Activated CD4-positive, alpha-beta T cell treated with anti-CD3 and anti-CD28 coated beads for 24 hours (primary cell): Measurements from ENCODE around the gene PEMT.

ENCODE experiments used
- DNase-seq, 2 donors: peaks; one replicate each; pipeline ENCODE4 v3.0.0-alpha.2; 2020; ENCODE audit warnings: low read depth in 2 of 2

Gene PEMT

DNA sequence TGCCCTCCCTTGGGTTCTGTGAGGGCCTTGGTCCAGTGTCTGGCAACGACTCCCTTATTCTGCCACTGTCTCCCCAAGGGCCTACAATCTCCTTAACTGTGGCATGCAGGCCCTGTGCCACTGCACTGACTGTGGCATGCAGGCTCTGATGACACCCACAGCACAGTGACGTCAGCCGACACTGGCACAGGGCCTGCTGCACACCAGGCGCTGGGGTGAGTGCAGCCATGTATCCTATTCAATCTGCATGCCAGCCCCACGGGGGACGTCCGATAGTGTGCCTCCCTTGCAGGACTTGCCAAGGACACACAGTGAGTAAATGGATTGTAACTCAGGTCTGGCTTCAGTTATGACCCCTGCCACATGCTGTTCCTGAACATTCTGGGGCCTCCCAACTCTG, 55.6 kb downstream of the PEMT start:
- DNase-seq = no peak

DNA sequence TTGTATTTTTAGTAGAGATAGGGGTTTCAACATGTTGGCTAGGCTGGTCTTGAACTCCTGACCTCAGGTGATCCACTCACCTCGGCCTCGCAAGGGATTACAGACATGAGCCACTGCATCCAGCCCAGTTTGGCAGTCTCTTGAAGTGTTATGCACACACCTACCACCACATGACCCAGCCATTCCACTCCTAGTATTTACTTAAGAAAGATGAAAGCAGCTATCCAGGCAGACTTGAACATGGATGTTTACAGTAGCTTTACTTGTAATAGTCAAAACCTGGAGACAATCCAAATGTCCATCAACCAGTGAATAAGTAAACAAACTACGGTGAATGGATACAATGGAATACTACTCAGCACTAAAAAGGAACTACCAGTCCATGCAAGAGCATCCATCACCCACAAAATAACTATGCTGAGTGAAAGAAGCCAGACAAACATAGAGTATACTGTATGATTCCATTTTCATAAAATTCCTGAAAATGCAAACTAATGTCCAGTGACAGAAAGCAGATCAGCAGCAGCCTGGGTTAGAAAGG, 57.5 kb downstream of the PEMT start:
- no peak for DNase-seq

DNA sequence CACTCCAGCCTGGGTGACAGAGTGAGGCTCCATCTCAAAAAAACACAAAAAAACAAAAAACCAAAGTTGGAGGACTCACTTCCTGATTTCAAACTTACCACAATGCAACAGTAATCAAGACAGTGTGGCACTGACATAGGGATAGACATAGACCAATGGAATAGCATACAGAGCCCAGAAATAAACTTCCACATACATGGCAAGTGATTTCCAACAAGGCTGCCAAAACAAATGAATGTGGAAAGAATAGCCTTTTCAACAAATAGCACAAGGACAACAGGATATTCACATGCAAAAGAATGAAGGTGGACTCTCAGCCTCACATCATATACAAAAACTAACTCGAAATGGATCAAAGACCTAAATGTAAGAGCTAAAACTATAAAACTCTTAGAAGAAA, 58.5 kb downstream of the PEMT start:
- no peak for DNase-seq

DNA sequence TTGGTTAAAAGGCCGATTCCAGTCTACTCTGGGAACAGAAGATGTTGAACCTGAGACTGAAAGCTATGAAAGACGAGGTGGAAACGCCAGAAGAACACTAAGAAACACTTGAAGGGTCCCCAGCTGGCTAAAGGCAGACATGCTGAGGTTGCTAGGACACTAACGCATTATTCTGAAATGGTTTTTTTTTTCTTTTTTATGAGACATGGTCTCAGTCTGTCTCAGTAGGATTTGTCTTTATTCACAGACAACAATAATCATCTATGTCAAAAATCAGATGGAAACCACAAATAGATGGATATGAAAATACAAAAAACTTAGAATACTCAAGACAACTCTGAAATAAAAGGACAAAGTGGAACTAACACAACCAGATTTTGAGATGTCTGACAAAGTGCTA, 60.4 kb downstream of the PEMT start:
- DNase-seq = no peak

DNA sequence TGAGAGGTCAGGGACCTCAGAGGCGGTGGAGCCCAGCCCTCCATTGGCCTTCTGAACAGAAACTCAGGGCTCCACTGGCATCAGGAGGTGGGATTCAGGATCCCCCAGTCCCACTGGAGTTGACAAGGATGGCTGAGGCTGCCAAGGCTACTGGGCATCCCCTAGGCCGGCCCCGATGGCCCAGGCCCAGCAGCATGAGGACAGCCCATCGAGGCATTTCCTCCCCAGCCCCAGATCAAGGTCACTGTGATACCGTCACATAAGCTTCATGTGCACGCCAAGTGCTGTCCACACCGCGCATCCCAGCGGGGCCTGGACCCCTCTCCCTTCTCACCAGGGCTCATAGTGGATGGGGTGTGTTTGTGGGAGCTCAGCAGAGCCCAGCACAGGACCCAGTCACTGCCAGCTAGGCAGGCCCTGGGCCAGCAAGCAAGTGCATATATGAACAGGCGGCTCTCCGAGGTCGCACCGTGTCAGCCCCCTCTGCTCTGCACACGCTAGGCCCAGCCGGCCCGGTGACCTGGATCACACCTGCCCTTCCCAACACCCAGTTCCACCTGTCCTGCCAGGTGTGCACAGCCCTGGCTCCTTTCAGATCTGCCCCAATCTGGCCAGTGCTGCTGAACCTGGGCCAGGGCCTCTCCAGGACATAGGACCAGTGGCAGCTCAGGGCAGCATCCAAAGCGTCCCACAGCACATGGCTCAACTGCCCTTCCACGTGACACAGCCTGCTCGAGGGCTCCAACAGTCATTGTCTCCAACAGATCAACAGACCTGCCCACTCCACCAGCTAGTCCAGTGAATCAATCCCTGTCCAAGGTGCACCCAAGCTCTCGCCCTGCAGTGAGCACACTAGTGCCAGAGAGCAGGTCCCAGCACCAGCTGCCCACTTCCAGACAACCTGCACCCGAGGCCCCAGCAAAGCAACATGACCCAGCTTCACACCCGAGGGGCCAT, 62.5 kb downstream of the PEMT start:
- DNase-seq = no peak

DNA sequence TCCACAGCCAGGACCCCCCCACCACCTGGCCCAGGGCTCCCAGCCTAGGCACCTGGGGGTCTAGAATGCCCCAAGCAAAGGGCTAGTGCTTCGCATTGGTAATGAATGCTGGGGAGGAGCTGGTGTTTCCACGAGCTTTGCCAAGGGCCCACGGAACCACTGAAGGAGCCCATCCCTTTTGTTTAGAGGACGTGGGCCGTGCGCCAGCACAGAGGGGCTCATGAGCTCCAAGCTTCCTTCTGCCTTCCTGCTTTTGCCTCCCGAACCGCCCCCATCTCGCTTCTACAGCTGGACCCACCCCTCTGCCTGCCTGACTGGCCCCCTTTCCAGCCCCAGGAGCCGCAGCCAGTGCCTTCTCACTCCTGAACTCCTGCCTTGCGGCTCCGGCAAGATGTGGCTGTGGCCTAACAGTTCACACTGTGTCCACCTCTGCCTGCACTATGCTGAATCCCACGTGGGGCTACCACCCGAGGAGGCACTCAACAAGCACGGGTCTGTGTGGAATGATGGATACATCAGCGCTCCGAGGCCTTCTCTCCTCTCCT, 63.5 kb downstream of the PEMT start:
- no peak for DNase-seq

DNA sequence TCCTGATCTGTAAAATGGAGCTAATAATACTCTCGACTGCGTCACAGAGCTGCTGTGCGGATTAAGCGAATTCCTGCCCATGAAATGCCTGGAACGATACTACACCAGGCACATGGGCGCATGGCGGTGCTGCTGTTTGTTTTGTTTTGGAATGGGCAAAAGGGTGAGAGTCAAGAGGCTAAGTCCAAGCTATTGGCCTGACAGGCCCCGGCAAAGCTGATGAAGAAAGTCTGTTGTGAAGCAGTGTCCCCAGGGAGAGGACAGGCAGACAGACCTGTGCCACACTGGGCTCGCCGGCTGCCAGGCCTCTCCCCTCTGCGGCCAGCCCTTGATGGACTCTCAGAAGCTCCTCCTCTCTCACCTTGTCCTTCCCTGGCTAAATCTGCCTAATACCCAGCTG, 64.0 kb downstream of the PEMT start:
- no peak for DNase-seq

DNA sequence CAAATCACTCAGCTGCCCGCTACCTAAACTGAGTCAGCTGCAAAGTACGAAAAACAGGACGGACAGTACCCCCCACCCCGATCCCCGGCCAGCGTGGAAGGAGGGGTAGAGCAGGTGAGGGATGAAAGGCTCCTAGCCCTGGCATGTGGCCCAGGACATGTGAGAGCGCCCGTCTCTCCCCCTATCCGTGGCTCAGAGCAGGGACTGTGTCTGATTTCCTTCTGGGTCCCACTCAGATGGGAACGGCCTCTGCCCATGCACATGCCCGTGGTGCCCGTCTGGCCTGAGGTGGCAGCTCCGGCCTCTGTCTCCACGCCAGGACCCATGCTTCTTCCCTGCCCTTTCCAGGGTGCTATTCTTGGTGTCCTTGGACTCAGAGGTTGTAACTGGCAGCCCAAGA, 65.1 kb downstream of the PEMT start:
- no peak for DNase-seq

DNA sequence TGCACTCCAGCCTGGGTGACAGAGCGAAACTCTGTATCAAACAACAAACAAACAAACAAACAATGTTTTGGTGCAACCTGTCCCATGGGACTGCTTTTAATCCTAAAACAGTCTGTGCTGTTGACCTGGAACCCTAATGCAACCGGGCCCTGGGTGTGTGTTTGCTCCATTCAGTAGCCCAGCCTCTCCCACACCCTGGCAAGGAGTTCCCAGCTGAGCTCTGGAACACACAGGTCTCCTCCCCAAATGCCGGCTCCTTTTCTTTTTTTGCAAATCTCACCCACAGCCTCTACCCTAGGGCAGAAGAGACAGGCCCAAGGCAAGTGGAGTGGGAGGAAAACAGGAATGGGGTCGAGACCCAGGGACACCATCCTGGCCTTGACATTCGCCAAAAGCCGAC, 65.6 kb downstream of the PEMT start:
- no peak for DNase-seq

DNA sequence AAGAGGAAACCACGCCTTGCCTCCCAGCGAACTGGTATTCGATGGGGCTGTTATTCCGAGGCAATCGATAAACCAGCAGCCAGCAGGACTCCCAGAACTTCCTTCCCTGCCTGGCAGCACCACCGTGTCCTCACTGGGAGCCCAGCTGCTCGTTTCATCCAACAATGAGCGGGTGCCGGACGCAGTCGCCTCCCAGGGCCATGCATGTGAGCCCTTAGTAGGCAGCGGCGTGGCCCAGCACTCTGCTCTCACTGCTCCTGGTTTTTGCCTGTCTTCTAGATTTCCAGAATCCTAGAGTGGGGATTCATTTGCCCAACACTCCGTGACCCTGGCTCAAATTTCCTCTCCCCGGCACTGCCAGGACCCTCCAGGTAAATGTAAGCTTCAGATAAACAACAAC, 66.2 kb downstream of the PEMT start:
- DNase-seq = no peak

DNA sequence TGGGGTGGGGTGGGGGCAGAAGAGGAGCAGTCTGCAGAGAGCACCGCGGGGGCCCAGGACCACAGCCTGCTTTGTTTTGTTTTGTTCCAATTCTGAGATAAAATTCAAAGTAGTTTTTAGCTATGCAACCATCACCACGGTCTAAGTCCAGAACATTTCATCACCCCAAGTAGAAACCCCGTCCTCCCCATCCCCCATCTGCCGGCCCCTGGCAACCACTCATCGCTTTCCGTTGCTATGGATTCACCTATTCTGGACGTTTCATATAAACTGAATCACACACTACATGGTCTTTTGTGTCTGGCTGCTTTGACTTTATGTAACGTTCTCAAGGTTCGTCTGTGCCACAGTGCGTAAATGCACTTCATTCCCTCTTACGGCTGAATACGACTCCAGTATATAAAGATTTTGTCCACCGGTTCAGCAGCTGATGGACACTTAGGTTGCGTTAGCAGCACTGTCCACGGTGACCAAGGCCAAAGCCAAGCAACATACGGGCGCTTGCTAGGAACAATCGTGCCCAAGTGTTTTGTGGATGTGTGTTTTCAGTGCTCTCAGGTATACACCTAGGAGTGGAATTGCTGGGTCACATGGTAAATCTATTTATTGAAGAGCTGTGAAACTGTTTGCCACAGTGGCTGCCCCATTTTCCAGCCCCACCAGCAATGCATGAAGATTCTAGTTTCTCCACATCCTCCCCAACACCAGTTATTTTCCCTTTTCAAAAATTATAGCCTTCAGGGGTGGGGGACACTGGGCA, 67.6 kb downstream of the PEMT start:
- DNase-seq = no peak

DNA sequence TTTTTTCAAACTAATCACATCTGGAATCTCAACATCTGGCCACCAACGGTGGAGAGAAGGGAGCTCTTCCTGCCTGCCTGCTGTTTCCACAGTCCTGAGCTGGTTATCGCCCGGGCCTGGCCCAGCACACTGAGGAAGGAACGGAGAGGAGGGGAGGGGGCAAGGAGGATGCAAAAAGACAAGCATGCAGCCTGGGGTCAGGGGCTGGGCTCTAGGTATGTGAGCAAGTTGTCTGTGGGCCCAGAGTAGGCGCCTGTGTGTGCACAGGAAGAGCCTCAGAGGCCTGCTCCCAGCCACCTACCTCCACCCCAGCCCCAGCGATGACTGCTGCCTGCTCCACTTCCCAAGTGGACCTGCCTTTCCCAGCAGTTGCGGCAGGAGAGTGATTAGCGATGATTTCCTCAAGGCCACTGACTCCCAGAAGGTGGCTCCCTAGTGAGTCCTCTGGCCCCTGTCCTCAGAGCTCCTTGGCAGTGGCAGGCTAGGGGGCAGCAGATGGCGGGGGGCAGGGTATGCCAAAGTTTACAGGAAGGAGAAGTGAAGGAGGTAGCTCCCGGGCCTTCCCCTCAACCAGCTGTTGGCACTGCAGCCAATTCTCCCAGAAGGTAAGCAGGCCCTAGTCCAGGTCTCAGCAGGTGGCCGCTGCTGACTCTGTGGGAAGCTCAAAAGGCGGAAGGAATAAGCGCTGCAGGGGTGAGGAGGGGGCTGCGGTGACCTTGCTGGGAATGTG, 68.3 kb downstream of the PEMT start:
- DNase-seq = no peak

DNA sequence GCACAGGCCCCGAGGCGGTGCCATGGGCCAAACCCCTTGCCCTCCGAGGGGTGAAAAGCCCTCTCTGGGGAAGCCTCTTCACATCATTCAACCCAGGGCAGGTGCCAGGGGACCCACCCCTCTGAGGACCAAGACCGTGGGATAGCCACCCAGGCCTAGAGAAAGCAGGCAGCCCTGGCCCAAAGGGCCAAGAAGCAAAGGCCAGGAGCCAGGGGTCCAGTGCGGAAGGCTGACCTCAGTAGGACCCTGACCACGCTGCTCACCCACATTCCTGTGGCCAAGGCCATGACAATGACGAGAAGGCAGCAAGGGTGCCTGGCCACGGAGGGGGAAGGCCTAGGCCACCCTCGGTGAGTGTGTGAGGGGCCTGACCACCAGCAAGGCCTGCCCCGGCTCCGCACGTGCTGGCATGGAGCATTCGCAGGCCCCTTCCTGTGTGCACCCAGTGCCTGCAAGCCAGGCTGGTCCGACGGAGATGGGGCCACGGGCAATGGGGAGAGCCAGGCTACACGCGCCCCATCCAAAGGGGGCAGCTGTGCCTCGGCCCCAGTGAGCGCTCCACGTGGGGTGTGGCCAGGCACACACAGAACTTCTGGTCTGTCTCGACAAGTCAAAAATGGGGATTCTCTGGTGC, 70.8 kb downstream of the PEMT start:
- DNase-seq = no peak

DNA sequence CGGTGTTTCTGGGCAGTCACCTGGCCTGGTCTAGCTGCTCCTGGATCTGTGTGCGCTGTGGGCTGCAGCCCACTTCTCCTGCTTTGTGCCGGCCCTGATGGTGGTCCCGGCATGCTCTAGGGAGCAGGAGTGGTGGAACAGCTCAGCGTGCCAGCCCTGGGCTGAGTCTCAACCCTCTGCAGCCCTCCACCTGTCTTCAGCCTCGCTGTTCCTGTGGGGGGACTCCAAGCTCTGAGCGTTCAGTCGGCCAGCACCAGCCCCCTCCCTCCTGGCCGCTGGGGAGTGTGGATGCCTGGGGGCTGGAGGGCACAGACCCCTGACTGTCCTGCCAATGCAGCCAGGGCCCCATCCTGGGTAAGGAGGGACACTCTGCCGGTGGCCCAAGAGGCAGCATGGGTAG, 71.6 kb downstream of the PEMT start:
- no peak for DNase-seq

DNA sequence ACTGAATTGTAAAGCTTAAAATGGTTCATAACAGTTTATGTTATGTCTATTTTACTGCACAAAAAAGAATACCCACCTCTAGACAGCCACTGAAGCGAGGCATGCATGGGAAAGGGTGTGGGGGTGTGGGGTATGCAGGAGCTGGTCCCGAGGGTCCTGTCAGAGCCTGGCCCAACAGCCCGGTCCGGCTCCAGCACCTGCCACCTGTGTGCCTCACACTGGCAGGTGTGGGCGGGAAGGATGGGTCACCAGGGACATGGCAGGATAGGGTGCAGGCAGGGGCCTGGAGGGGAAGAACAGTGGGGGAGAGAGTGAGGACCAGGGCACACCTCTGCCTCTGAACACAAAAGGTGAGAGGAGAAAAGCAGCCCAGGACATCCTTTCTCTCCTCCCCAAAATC, 72.6 kb downstream of the PEMT start:
- DNase-seq = no peak

DNA sequence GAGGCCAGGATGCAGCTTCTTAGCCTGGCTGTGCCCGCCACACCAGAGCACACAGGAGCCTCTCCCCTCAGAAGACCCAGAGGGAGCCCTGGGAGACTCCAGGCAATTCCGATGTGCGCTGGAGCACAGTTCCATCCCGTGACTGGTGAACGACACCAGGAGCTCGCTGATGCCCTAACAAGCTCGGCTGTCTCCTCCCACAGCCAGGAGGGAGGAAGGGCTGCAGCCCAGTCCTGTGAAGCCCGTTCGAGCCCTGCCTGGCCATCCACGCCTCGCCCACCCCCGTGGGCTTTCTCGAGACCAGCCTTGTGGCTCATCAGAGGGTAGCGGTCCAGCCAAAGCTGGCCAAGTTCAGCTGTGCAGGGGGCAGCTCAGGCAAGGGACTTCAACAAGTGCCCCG, 73.5 kb downstream of the PEMT start:
- no peak for DNase-seq

DNA sequence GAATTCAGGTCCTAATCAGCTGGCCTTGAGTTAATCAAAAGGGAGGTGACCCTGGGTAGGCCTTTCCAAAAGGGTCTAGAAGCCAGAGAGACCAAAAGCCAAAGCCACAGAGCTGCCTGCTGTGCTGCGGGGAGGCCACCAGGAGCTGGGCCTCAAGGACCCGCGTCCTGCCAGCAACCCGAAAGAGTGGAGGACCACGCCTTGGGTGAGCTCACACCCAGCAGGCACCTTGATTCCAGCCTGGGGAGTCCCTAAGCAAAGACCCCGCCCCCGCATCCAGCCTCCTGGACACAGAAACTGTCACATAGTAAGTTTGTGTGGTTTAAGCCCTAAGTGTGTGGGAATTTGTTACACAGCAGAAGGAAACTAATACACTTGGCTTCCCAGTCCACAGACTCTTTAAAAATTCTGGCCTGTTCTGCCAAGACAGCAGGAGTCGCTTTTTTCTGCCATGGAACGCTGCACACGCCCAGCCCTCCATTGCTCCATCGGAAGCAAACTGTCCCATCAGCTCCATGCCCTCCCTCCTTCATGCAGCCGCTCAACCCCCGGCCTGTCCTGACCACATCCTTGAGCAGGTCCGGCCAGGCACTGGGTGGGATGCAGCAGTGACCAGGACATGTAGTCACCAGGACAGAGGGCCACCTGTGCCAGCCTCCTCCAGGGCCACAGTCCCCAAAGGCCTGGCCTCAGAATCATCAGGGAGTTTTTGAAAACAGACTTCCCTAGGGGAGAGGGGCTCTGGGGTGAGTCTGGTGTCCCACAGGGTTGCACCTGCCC, 74.4 kb downstream of the PEMT start:
- no peak for DNase-seq

DNA sequence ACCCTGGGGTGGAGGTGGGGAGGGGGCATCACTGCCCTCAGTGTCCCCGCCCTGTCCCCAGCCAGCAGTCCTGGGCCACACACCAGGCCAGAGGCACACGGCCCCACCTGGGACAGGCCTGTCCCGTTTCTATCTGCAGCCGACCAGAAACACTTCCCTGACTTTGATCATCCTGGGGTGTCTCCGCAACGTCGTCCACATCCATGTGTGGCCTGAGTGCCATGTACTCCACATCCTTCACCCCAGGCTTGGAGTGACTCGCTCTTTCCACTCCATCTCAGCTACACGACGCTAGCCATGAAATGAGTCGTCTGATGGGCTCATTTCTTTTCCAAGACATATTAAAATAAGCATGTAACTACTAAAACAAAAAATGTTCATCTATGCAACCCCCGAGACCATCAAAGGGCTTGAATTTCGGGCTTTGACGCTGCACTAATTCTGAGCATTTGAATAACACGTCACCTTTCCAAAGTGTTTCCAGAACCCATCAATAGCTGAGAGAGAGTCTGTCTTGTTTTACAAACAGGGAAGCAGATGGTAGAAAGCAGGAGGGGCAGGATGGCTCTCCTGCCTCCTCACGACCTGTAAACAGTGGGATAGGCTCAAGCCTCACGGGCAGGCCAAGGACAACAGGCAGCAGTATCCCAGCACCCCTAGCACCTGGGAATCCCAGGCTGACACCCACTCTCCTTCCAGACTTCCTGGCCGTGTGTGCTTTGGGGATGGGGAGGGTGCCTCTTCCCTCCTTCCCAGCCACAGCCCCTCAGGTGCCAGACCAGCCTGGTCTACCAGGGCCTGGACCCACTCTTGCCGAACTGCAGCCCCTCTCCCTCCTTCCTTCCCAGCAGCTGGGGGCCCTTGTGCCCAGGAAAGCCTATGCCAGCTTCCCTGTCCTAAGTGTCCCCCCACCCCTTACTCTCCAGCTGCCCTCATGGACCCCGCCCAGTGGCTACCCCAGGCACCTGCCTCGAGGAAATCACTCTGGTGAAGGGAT, 75.3 kb downstream of the PEMT start:
- DNase-seq = no peak
